Activated CD4-positive, CD25-positive, alpha-beta regulatory T cell treated with anti-CD3 and anti-CD28 coated beads, Interleukin-2, amount 50 U/mL, for 72 hours (primary cell): Measurements from ENCODE around the gene CPEB4.

Experiments
- DNase-seq: peaks from one replicate; pipeline ENCODE4 v3.0.0; 2021

CPEB4 gene

GRCh38 chr5:173859408-173860159 lies 28.6 kb upstream of the CPEB4 start:
- no peak for DNase-seq

- DNase-seq: no peak
These were observed 26.1 kb upstream of the CPEB4 start for GRCh38 chr5:173862047-173862477.

GRCh38 chr5:173863359-173863758 lies 24.8 kb upstream of the CPEB4 start:
- no peak for DNase-seq

GRCh38 chr5:173864126-173865050 lies 23.8 kb upstream of the CPEB4 start:
- DNase-seq: no peak

GRCh38 chr5:173866243-173866857 lies 21.8 kb upstream of the CPEB4 start:
- no peak for DNase-seq

- DNase-seq: no peak
These were observed 21.1 kb upstream of the CPEB4 start for GRCh38 chr5:173866858-173867679.

GRCh38 chr5:173868096-173868880 lies 19.9 kb upstream of the CPEB4 start:
- DNase-seq: no peak

GRCh38 chr5:173869316-173869715 lies 18.8 kb upstream of the CPEB4 start:
- DNase-seq: no peak

- DNase-seq: no peak
These were observed 15.2 kb upstream of the CPEB4 start for GRCh38 chr5:173872957-173873305.

- no peak for DNase-seq
These were observed 14.7 kb upstream of the CPEB4 start for GRCh38 chr5:173873306-173873922.

GRCh38 chr5:173875189-173875588 lies 13.0 kb upstream of the CPEB4 start:
- no peak for DNase-seq

- DNase-seq: no peak
These were observed 9.8 kb upstream of the CPEB4 start for GRCh38 chr5:173878224-173878967.

- DNase-seq: no peak
These were observed 7.7 kb upstream of the CPEB4 start for GRCh38 chr5:173880306-173880985.

GRCh38 chr5:173881811-173882575 lies 6.2 kb upstream of the CPEB4 start:
- DNase-seq: no peak

- DNase-seq: no peak
These were observed 5.5 kb upstream of the CPEB4 start for GRCh38 chr5:173882632-173883031.

- DNase-seq: no peak
These were observed 4.7 kb upstream of the CPEB4 start for GRCh38 chr5:173883347-173883924.

GRCh38 chr5:173884402-173885053 lies 3.6 kb upstream of the CPEB4 start:
- DNase-seq: no peak

- no peak for DNase-seq
These were observed 3.1 kb upstream of the CPEB4 start for GRCh38 chr5:173885054-173885443.
